DOHH2 (cell line): Measurements from ENCODE around the gene GINS1.

Source experiments
- H3F3A ChIP-seq: fragments of 200-600 bp; sonication (generic), shearing (Covaris generic); 2 replicates; pipeline ENCODE4 v1.6.0; 2016; ENCODE audit warnings: antibody characterized with exemption, mild to moderate bottlenecking; ENCODE audit not compliant: control insufficient read depth, insufficient read depth
- H3K27ac ChIP-seq: fragments of 200-600 bp; sonication (generic); 2 replicates; pipeline ENCODE4 v1.5.1; 2014; ENCODE audit warnings: low read depth, mild to moderate bottlenecking, low read length, moderate library complexity
- H3K27me3 ChIP-seq: fragments of 200-600 bp; sonication (generic); 2 replicates; pipeline ENCODE4 v1.6.1; 2014; ENCODE audit warnings: mild to moderate bottlenecking, low read length, mixed read lengths; ENCODE audit not compliant: control insufficient read depth
- H3K36me3 ChIP-seq: fragments of 200-600 bp; sonication (generic); 2 replicates; pipeline ENCODE4 v1.6.1; 2014; ENCODE audit warnings: mild to moderate bottlenecking, low read length, moderate library complexity, mixed read lengths; ENCODE audit not compliant: control insufficient read depth
- H3K4me1 ChIP-seq: fragments of 200-600 bp; sonication (generic); 2 replicates; pipeline ENCODE4 v1.6.1; 2014; ENCODE audit warnings: mild to moderate bottlenecking, low read length, mixed read lengths; ENCODE audit not compliant: control insufficient read depth
- H3K4me2 ChIP-seq: fragments of 200-600 bp; sonication (generic); 2 replicates; pipeline ENCODE4 v1.6.0; 2014; ENCODE audit warnings: mild to moderate bottlenecking, low read length, moderate library complexity
- H3K4me3 ChIP-seq: fragments of 200-600 bp; sonication (generic); 2 replicates; pipeline ENCODE4 v1.5.1; 2014; ENCODE audit warnings: mild to moderate bottlenecking, low read length, mixed read lengths
- H3K79me2 ChIP-seq: fragments of 200-600 bp; sonication (generic); 2 replicates; pipeline ENCODE4 v1.6.1; 2014; ENCODE audit warnings: mild to moderate bottlenecking, low read length, mixed read lengths; ENCODE audit not compliant: control insufficient read depth
- H3K9me2 ChIP-seq: fragments of 200-600 bp; sonication (generic); replicated peaks from 2 replicates; pipeline ENCODE4 v1.6.1; 2014; ENCODE audit warnings: mild to moderate bottlenecking, low read length, mixed read lengths; ENCODE audit not compliant: control insufficient read depth
- H3K9me3 ChIP-seq: fragments of 200-600 bp; sonication (generic); 2 replicates; pipeline ENCODE4 v1.6.1; 2014; ENCODE audit warnings: antibody characterized with exemption, low read length, mixed read lengths; ENCODE audit not compliant: control insufficient read depth, insufficient read depth
- H4K20me1 ChIP-seq: fragments of 200-600 bp; sonication (generic); 2 replicates; pipeline ENCODE4 v1.6.0; 2014; ENCODE audit warnings: low read depth, mild to moderate bottlenecking, antibody characterized with exemption, low read length, moderate library complexity; ENCODE audit not compliant: control insufficient read depth, insufficient read depth
- EZH2phosphoT487 ChIP-seq: fragments of 200-600 bp; sonication (generic); IDR thresholded peaks from 2 replicates; pipeline ENCODE4 v1.6.1; 2017; ENCODE audit warnings: borderline replicate concordance, mild to moderate bottlenecking, antibody characterized with exemption, low read length, moderate library complexity, mixed read lengths
- TF ChIP-seq, protein P1 (sequence below): fragments of 200-600 bp; sonication (generic); IDR thresholded peaks from one replicate; pipeline ENCODE4 v1.5.1; 2014; ENCODE audit warnings: antibody characterized with exemption, mild to moderate bottlenecking, low read depth, low read length; ENCODE audit not compliant: poor library complexity, severe bottlenecking

GINS1 gene

DNA sequence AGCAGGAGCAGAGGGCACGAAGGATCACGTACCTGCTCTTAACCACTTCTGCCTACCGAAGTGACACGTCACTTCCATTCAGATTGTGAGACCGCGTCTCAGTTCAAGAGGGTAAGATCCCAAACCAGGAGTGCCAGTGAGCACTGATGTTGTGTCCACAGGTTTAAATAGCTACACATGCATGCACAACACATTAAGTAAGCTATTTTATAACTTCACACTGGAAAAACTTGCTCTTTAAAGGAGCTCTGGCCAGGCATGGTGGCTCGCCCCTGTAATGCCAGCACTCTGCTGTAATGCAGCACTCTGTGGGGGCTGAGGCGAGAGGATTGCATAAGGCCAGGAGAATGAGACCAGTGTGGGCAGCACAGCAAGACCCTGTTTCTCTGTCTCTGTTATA, 37.9 kb upstream of the GINS1 start:
- H3K27ac ChIP-seq, result no peak overlapping the region
- TF ChIP-seq, protein P1, sequence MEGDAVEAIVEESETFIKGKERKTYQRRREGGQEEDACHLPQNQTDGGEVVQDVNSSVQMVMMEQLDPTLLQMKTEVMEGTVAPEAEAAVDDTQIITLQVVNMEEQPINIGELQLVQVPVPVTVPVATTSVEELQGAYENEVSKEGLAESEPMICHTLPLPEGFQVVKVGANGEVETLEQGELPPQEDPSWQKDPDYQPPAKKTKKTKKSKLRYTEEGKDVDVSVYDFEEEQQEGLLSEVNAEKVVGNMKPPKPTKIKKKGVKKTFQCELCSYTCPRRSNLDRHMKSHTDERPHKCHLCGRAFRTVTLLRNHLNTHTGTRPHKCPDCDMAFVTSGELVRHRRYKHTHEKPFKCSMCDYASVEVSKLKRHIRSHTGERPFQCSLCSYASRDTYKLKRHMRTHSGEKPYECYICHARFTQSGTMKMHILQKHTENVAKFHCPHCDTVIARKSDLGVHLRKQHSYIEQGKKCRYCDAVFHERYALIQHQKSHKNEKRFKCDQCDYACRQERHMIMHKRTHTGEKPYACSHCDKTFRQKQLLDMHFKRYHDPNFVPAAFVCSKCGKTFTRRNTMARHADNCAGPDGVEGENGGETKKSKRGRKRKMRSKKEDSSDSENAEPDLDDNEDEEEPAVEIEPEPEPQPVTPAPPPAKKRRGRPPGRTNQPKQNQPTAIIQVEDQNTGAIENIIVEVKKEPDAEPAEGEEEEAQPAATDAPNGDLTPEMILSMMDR, result no peak
- no peak for TF ChIP-seq EZH2phosphoT487
- H3K4me1 ChIP-seq, result peaks cover 9% of the 10 kb centered on the region
- no peaks in the 10 kb centered on the region; the same call in 1 of the 2 replicates for H3K36me3 ChIP-seq
- H3K27me3 ChIP-seq, result no peaks in the 10 kb centered on the region
- no peak overlapping the region for H3K4me2 ChIP-seq
- no peak overlapping the region for H3K4me3 ChIP-seq
- no peaks in the 10 kb centered on the region for H3K9me2 ChIP-seq
- H3K79me2 ChIP-seq, result peaks cover 71% of the 10 kb centered on the region
- no peaks in the 10 kb centered on the region for H3K9me3 ChIP-seq
- no peaks in the 10 kb centered on the region for H4K20me1 ChIP-seq
- H3F3A ChIP-seq, result no peaks in the 10 kb centered on the region

- H3F3A ChIP-seq, result no peaks in the 10 kb centered on the region
- H3K4me2 ChIP-seq, result no peak overlapping the region
- no peaks in the 10 kb centered on the region for H3K27me3 ChIP-seq
- H3K79me2 ChIP-seq, result peaks cover 71% of the 10 kb centered on the region
- no peak overlapping the region for H3K27ac ChIP-seq
- no peaks in the 10 kb centered on the region; the same call in 1 of the 2 replicates for H3K36me3 ChIP-seq
- no peaks in the 10 kb centered on the region for H3K9me2 ChIP-seq
- H4K20me1 ChIP-seq, result no peaks in the 10 kb centered on the region
- no peak overlapping the region for H3K4me3 ChIP-seq
- TF ChIP-seq EZH2phosphoT487, result no peak
- TF ChIP-seq, protein P1, result no peak
- H3K9me3 ChIP-seq, result no peaks in the 10 kb centered on the region
- peaks cover 9% of the 10 kb centered on the region for H3K4me1 ChIP-seq
These were observed 37.5 kb upstream of the GINS1 start for GRCh38 chr20:25369971-25370370.

GRCh38 chr20:25372584-25373336, 34.7 kb upstream of the GINS1 start:
- Histone ChIP-seq H4K20me1 (no peaks in the 10 kb centered on the region), H3K27ac (no peak overlapping the region), H3K9me2 (no peaks in the 10 kb centered on the region), H3K4me3 (no peak overlapping the region), H3K36me3 (no peaks in the 10 kb centered on the region; the same call in 1 of the 2 replicates), H3K79me2 (peaks cover 75% of the 10 kb centered on the region), H3F3A (no peaks in the 10 kb centered on the region), H3K27me3 (no peaks in the 10 kb centered on the region), H3K4me2 (no peak overlapping the region), H3K4me1 (peaks cover 18% of the 10 kb centered on the region), H3K9me3 (no peaks in the 10 kb centered on the region)
- TF ChIP-seq, protein P1, result no peak
- no peak for TF ChIP-seq EZH2phosphoT487
